PFSK-1 (cell line): ENCODE measurements around the gene NCOR2.

Experiments
- FOXP2 ChIP-seq: optimal IDR thresholded peaks from 2 replicates; pipeline ENCODE3; 2011; ENCODE audit warnings: borderline replicate concordance, control low read depth, inconsistent platforms; ENCODE audit not compliant: insufficient read depth; ENCODE audit errors: extremely low read length, extremely low read depth
- POLR2AphosphoS5 ChIP-seq: IDR thresholded peaks from 2 replicates; pipeline ENCODE4 v1.6.1; 2012; ENCODE audit warnings: low read depth, mild to moderate bottlenecking, control low read depth, low read length, moderate library complexity
- SIN3A ChIP-seq: IDR thresholded peaks from 2 replicates; pipeline ENCODE4 v1.6.1; 2012; ENCODE audit warnings: mild to moderate bottlenecking, low read length, moderate library complexity, borderline replicate concordance; ENCODE audit not compliant: insufficient read depth
- TAF1 ChIP-seq: IDR thresholded peaks from 2 replicates; pipeline ENCODE4 v1.6.1; 2012; ENCODE audit warnings: low read length, control low read depth, borderline replicate concordance; ENCODE audit not compliant: insufficient read depth
- TF ChIP-seq, protein P1 (sequence below), 2 experiments: IDR thresholded peaks; 2 replicates each; pipeline versions ENCODE4 v1.6.1 to v1.8.0; 2011 to 2012; ENCODE audit warnings: low read depth in 2 of 2, low read length in 2 of 2, control low read depth in 1 of 2, inconsistent platforms in 1 of 2, mild to moderate bottlenecking in 1 of 2, moderate library complexity in 1 of 2; ENCODE audit not compliant: insufficient read depth in 1 of 2

GRCh38 chr12:124578854-124579253 lies 11.4 kb upstream of the NCOR2 start:
- TF ChIP-seq, protein P1, sequence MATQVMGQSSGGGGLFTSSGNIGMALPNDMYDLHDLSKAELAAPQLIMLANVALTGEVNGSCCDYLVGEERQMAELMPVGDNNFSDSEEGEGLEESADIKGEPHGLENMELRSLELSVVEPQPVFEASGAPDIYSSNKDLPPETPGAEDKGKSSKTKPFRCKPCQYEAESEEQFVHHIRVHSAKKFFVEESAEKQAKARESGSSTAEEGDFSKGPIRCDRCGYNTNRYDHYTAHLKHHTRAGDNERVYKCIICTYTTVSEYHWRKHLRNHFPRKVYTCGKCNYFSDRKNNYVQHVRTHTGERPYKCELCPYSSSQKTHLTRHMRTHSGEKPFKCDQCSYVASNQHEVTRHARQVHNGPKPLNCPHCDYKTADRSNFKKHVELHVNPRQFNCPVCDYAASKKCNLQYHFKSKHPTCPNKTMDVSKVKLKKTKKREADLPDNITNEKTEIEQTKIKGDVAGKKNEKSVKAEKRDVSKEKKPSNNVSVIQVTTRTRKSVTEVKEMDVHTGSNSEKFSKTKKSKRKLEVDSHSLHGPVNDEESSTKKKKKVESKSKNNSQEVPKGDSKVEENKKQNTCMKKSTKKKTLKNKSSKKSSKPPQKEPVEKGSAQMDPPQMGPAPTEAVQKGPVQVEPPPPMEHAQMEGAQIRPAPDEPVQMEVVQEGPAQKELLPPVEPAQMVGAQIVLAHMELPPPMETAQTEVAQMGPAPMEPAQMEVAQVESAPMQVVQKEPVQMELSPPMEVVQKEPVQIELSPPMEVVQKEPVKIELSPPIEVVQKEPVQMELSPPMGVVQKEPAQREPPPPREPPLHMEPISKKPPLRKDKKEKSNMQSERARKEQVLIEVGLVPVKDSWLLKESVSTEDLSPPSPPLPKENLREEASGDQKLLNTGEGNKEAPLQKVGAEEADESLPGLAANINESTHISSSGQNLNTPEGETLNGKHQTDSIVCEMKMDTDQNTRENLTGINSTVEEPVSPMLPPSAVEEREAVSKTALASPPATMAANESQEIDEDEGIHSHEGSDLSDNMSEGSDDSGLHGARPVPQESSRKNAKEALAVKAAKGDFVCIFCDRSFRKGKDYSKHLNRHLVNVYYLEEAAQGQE (IDR thresholded peaks at IDR 0.05; ENCODE audit: insufficient read depth in 1 of 2, low read depth in 2 of 2, low read length in 2 of 2): no peak
- TF ChIP-seq TAF1 (no peak), POLR2AphosphoS5 (no peak), SIN3A (no peak), FOXP2 (no peak)
